ENCODE results near the gene MMAB. TPM values are rescaled to one million over a fixed set of nuclear protein-coding genes. Genes with fewer than 3 reads are reported as not detected.

Gene MMAB
- total and polyA plus RNA-seq, 10 of the 15 experiments (the other 5 are each of a cell fraction or from before 2014, with no cell fraction given): 10.6 to 65.3 (median 45.2) TPM

- peaks cover 2% of the 10 kb centered on the region; the same call in 1 of the 2 replicates for H4K20me1 ChIP-seq (ENCODE audit: control insufficient read depth, insufficient read depth)
- DNase-seq (ENCODE audit: low read depth, low spot score) (no peak), ATAC-seq (no peak), FAIRE-seq (no peak)
- WGBS (ENCODE audit: insufficient coverage, insufficient replicate concordance, low lambda C conversion rate, missing lambda C conversion rate): 89% methylated on average over 10 of the region's 10 CpGs
- H3K9ac ChIP-seq (ENCODE audit: control insufficient read depth, insufficient read depth, low read length): no peak overlapping the region
- H3K79me2 ChIP-seq (ENCODE audit: control insufficient read depth, insufficient read depth, low read length): no peaks in the 10 kb centered on the region
- no peaks in the 10 kb centered on the region for H3K27me3 ChIP-seq (replicated peaks in 1 of 2; ENCODE audit: control insufficient read depth in 2 of 2, insufficient read depth in 2 of 2, low read length in 1 of 2)
- H3K27ac ChIP-seq (ENCODE audit: control insufficient read depth, insufficient read depth): no peak overlapping the region
- H3K4me3 ChIP-seq: no peak overlapping the region
- no peak overlapping the region for H2AFZ ChIP-seq (ENCODE audit: control insufficient read depth, low read depth, low read length)
- in situ Hi-C loops (cut with MboI): no loop called here
- H3K9me3 ChIP-seq (replicated peaks; ENCODE audit: control insufficient read depth, insufficient read depth, low read length): no peaks in the 10 kb centered on the region
- SMC1A ChIA-PET (ENCODE audit: uncharacterized antibody, unreplicated experiment): no interaction called here
- H3K36me3 ChIP-seq (ENCODE audit: control insufficient read depth in 2 of 2, insufficient read depth in 2 of 2, low read length in 1 of 2): peaks cover 6 to 15% of the 10 kb centered on the region in 2 experiments
- CTCF ChIA-PET: interaction anchor here (0.6 to 6.0 kb wide), 2 partner anchors 156 to 253 kb away, joined by 3 to 56 read pairs; no protein-coding TSS in a partner anchor
- no peak for TF ChIP-seq SP1 (IDR thresholded peaks at IDR 0.05; ENCODE audit: low read depth, low read length)
- no peak for TF ChIP-seq RAD51 (IDR thresholded peaks at IDR 0.05)
- TF ChIP-seq CTCF (IDR thresholded peaks at IDR 0.05 in 2 of 3, conservative IDR thresholded peaks at IDR 0.05 in 1 of 3; ENCODE audit: control insufficient read depth in 2 of 3, extremely low read depth in 1 of 3, insufficient read depth in 1 of 3, low read depth in 3 of 3, low read length in 3 of 3): no peak
- TF ChIP-seq POLR2A (IDR thresholded peaks at IDR 0.05; ENCODE audit: low read depth, low read length): no peak
- no peak for TF ChIP-seq TARDBP (IDR thresholded peaks at IDR 0.05; ENCODE audit: borderline replicate concordance)
- no peak for TF ChIP-seq SREBF1 (IDR thresholded peaks at IDR 0.05; ENCODE audit: low read length)
- no peak for TF ChIP-seq FOXM1 (IDR thresholded peaks at IDR 0.05; ENCODE audit: low read depth, low read length)
- TF ChIP-seq NR2F1 (conservative IDR thresholded peaks at IDR 0.05): no peak
- no peak for TF ChIP-seq SREBF2 (IDR thresholded peaks at IDR 0.05; ENCODE audit: low read length)
- no peak for TF ChIP-seq NFYA (IDR thresholded peaks at IDR 0.05; ENCODE audit: borderline replicate concordance, low read depth, low read length)
- no peak for TF ChIP-seq BHLHE40 (IDR thresholded peaks at IDR 0.05; ENCODE audit: borderline replicate concordance in 1 of 2, low read depth in 2 of 2, low read length in 1 of 2)
- no peak for TF ChIP-seq ZNF24 (IDR thresholded peaks at IDR 0.05)
- TF ChIP-seq GABPA (IDR thresholded peaks at IDR 0.05; ENCODE audit: low read depth): no peak
- TF ChIP-seq ZBTB40 (IDR thresholded peaks at IDR 0.05; ENCODE audit: borderline replicate concordance): no peak
- TF ChIP-seq CEBPB (IDR thresholded peaks at IDR 0.05; ENCODE audit: borderline replicate concordance in 1 of 2, low read depth in 2 of 2, low read length in 2 of 2): no peak
- TF ChIP-seq NR2C2 (IDR thresholded peaks at IDR 0.05; ENCODE audit: borderline replicate concordance, control insufficient read depth, insufficient read length, low read depth): no peak
- no peak overlapping the region for H3K4me2 ChIP-seq (ENCODE audit: control insufficient read depth, insufficient read depth)
- RAD21 ChIA-PET (ENCODE audit: unreplicated experiment): interaction anchor here (1.1 kb wide), 1 partner anchor 255 kb away, joined by 3 read pairs; no protein-coding TSS in a partner anchor
- POLR2A ChIA-PET: no interaction called here
- no TSS peak for BruUV-seq (replicated peaks)
- H3K4me1 ChIP-seq (ENCODE audit: control insufficient read depth, insufficient read depth, low read length): no peaks in the 10 kb centered on the region
- intact Hi-C loops (cut with micrococcal nuclease; ENCODE audit: unreplicated experiment): no loop called here
Observed at GRCh38 chr12:109521831-109522230, 51.5 kb downstream of the MMAB start.

Measured in GM12878 (cell line).